Ishikawa (cell line): ENCODE results near the gene ANKRD62.
A peak's percentile ranks its signal among the peaks of the same experiment; 100 is the strongest.

Experiments used
- CEBPB ChIP-seq: IDR thresholded peaks from 2 replicates; pipeline ENCODE4 v1.6.1; 2012
- EGR1 ChIP-seq: IDR thresholded peaks from 2 replicates; pipeline ENCODE4 v1.6.1; 2012
- EP300 ChIP-seq: IDR thresholded peaks from 2 replicates; pipeline ENCODE4 v1.6.1; 2012; ENCODE audit warnings: borderline replicate concordance
- FOXM1 ChIP-seq: IDR thresholded peaks from 2 replicates; pipeline ENCODE4 v1.6.1; 2012; ENCODE audit warnings: low read depth, borderline replicate concordance
- NFIC ChIP-seq: IDR thresholded peaks from 2 replicates; pipeline ENCODE4 v1.6.1; 2012
- RAD21 ChIP-seq: IDR thresholded peaks from 2 replicates; pipeline ENCODE4 v1.6.1; 2012; ENCODE audit warnings: low read depth
- TAF1 ChIP-seq: IDR thresholded peaks from 2 replicates; pipeline ENCODE4 v1.6.1; 2012; ENCODE audit warnings: low read depth, mild to moderate bottlenecking
- TCF12 ChIP-seq: IDR thresholded peaks from 2 replicates; pipeline ENCODE4 v1.6.1; 2012; ENCODE audit warnings: low read depth
- TEAD4 ChIP-seq: IDR thresholded peaks from 2 replicates; pipeline ENCODE4 v1.6.1; 2012
- YY1 ChIP-seq: IDR thresholded peaks from 2 replicates; pipeline ENCODE4 v1.6.1; 2012; ENCODE audit warnings: low read depth
- TF ChIP-seq, protein P1 (sequence below): IDR thresholded peaks from 2 replicates; pipeline ENCODE4 v1.6.1; 2012
- TF ChIP-seq, protein P2 (sequence below): IDR thresholded peaks from 2 replicates; pipeline ENCODE4 v1.6.1; 2012
- TF ChIP-seq, protein P3 (sequence below): IDR thresholded peaks from 2 replicates; pipeline ENCODE4 v1.6.1; 2012; ENCODE audit warnings: low read depth, mild to moderate bottlenecking

ANKRD62 gene

DNA sequence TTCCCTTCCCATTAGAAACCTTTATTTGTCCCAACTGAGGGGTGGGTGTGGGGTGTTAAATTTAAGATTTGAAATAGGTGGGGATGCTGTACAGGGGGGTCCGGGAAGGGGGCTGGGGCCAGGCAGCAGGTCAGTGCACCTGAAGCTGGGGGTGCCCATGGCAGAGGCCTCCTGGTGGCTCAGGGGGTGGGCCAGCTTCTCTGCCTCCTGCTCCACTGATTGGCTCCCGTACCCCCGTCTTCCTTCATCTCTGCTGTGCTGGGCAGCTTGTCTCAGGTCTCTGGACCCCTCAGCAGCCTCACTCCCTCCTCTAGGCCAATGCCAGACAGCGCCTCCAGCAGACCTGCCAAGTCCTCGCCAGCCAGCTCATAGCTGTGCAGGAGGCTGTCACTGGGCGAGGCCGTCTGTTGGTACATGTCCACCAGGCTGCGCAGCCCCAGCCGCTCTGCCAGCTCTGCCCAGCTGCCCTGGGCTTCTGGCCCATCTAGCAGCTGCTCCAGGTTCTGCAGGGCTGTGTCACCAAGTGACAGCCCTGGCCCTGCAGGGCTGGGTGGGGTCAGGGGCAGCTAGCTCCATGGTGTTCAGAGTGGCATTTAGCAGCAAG, 2.0 kb upstream of the ANKRD62 start:
- TF ChIP-seq, protein P1, sequence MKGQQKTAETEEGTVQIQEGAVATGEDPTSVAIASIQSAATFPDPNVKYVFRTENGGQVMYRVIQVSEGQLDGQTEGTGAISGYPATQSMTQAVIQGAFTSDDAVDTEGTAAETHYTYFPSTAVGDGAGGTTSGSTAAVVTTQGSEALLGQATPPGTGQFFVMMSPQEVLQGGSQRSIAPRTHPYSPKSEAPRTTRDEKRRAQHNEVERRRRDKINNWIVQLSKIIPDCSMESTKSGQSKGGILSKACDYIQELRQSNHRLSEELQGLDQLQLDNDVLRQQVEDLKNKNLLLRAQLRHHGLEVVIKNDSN, result no peak
- TF ChIP-seq FOXM1 (no peak), TEAD4 (no peak)
- TF ChIP-seq, protein P2, sequence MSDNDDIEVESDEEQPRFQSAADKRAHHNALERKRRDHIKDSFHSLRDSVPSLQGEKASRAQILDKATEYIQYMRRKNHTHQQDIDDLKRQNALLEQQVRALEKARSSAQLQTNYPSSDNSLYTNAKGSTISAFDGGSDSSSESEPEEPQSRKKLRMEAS, result no peak
- TF ChIP-seq, protein P3, sequence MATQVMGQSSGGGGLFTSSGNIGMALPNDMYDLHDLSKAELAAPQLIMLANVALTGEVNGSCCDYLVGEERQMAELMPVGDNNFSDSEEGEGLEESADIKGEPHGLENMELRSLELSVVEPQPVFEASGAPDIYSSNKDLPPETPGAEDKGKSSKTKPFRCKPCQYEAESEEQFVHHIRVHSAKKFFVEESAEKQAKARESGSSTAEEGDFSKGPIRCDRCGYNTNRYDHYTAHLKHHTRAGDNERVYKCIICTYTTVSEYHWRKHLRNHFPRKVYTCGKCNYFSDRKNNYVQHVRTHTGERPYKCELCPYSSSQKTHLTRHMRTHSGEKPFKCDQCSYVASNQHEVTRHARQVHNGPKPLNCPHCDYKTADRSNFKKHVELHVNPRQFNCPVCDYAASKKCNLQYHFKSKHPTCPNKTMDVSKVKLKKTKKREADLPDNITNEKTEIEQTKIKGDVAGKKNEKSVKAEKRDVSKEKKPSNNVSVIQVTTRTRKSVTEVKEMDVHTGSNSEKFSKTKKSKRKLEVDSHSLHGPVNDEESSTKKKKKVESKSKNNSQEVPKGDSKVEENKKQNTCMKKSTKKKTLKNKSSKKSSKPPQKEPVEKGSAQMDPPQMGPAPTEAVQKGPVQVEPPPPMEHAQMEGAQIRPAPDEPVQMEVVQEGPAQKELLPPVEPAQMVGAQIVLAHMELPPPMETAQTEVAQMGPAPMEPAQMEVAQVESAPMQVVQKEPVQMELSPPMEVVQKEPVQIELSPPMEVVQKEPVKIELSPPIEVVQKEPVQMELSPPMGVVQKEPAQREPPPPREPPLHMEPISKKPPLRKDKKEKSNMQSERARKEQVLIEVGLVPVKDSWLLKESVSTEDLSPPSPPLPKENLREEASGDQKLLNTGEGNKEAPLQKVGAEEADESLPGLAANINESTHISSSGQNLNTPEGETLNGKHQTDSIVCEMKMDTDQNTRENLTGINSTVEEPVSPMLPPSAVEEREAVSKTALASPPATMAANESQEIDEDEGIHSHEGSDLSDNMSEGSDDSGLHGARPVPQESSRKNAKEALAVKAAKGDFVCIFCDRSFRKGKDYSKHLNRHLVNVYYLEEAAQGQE, result no peak

DNA sequence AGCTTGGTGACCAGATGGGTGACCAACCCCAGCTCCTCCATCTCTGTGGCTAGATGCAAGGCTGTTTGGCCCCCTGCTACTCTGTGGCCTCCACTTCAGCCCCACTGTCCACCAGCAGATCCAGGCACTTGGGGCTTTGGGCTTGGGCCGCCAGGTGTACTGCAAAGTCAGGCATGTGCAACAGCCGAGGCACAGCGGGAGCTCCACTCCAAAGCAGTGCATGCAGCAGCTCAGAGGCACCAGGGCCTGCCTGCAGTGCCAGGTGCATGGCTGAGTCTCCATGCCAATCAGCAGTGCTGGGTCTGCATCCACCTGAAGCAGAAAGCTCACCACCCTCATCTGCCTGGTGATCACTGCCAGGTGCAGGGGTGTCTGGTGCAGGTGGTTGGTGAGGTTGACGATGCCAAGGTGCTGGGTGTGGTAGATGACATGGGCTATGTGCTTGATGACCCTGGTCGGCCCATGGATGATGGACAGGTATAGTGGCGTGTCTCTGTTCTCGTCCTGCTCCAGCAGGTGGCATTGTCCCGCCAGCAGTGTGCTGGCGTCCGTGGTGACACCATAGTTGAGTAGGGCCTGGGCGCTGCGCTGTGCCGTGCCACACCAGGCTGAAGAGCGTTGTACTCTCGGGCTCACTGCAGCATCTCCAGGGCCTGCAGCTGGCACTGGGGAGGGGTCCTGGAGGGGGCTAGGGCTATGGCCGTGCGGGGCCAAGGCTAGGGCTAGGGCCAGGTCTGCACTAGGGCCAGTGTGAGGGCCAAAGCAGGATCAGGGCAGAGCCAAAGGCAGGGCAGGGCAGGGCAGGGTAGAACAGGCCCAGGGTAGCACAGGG, 1.0 kb upstream of the ANKRD62 start:
- TF ChIP-seq RAD21, result peak; percentile 55
- TF ChIP-seq YY1, result no peak
- TF ChIP-seq NFIC, result no peak
- TF ChIP-seq EP300, result no peak
- no peak for TF ChIP-seq TEAD4

DNA sequence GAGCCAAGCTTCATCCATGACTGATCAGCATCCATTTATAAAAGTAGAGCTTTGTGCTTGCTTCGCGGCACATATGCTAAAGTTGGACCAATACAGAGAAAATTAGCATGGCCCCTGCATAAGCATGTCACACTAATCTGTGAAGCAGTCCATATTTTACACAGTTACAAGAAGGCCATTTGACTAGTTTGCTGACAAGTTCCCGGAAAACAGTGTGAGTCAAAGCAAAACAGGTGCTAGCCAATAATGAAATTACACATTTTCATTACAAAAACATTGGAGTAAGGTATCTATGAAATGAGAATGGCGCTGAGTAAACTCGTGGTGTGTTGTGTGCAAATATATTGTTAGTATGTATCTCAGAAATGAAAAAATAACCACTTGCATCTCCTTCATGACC, 4.7 kb downstream of the ANKRD62 start:
- no peak for TF ChIP-seq EGR1
- TF ChIP-seq, protein P2, result no peak

DNA sequence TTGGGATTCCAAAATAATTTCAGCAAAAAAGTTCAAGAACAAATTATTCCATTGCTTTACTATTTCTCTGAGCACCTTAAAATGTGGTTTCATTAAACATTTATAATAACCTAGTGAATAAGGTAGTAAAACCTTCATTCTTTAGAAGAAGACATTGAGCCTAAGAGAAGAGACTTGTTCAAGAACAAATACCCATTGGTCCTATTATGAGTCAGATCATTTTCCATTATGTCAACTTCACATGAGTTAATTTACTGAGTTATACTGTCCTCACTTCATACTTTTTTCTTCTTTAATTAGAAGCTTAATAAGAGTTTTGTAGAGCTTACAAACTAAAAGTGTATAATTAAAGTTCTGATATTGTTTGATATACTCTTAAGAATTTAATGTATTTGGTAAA, 5.5 kb downstream of the ANKRD62 start:
- TF ChIP-seq, protein P1, result no peak
- TF ChIP-seq EP300, result no peak
- TF ChIP-seq, protein P3, result no peak

DNA sequence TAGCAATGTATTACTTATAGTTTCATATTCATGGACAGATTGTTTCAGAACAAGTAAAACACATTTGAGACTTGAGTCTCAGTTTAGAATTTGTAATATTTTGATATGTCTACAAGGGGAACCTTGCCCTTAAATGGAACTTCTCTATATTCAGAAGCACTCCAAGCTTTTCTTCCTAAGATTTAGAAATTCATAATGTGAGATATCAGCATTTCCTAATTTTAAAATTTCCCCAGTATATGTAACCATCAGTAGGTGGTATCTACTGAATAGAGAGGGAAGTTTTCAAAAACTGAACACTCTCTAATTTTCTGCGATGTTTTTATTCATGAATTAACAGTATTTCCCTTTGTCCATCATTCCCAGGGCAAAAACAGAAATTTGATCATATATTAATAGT, 7.6 kb downstream of the ANKRD62 start:
- TF ChIP-seq CEBPB (no peak), RAD21 (no peak)

DNA sequence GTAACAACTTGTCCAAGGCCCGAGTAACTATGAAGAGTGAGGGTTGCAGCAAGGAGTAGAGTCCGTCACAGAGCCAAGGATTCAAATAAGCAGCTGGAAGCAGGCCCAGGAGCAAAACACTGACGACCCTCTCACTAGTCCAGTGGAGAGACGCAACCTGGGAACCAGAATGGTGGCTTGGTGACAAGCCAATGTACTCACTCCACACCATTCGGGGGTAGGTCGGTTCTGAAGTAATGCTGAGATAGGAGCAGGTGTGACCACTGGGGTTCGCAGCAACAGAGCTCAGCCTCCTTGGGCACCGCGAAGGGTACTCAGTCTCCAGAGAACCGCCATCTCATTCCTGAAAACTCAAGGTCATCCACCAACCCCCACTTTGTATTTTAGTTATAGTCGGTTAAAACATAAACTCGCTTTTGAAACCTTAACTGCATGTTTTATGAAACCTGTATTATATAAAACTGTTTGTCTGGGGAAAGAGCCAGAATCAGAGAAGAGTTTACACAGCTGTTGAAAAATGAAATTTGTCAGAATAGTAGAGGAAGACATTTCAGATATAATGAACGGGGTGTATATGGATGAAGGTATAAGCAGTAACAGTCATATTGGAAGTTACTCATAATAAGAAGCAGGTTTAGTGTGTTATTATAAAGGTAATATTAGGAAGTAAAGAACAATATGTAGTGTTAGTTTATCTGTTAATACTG, 8.6 kb downstream of the ANKRD62 start:
- no peak for TF ChIP-seq NFIC
- no peak for TF ChIP-seq YY1

DNA sequence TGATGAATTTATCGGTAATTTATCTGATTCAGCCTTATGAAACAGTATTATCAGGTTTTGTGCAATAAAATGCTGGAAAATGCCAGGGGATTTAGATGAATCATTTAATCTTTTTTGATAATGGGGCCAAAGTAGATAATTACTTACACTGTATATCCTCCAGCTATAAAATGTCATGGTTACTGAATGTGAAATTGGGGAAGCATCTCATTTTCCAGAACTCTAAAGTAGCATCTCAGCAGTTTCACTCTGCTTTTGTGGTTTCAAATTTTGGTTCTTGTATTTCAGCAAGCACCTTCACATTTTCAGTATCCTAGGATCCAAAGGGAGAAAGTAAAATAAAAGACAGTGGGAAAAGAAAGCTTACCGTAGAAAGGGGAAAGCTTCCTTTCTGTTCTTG, 12.8 kb downstream of the ANKRD62 start:
- TF ChIP-seq CEBPB (no peak), EGR1 (no peak), RAD21 (no peak), NFIC (no peak), YY1 (no peak), TCF12 (no peak), TAF1 (no peak)
- TF ChIP-seq, protein P3, result no peak
- TF ChIP-seq, protein P1, result no peak
